COLO668 (cell line): ENCODE results near the gene UBE2S.
"Not testable (repeated sequence)": the region's sequence is repeated elsewhere in the genome, so short reads cannot be mapped to it uniquely, and the experiment has no call there.

Source experiments
- DNase-seq: peaks from one replicate; lab custom pipeline; 2025; ENCODE audit not compliant: unreplicated experiment; lab: John Stamatoyannopoulos, UW

The UBE2S gene

DNA sequence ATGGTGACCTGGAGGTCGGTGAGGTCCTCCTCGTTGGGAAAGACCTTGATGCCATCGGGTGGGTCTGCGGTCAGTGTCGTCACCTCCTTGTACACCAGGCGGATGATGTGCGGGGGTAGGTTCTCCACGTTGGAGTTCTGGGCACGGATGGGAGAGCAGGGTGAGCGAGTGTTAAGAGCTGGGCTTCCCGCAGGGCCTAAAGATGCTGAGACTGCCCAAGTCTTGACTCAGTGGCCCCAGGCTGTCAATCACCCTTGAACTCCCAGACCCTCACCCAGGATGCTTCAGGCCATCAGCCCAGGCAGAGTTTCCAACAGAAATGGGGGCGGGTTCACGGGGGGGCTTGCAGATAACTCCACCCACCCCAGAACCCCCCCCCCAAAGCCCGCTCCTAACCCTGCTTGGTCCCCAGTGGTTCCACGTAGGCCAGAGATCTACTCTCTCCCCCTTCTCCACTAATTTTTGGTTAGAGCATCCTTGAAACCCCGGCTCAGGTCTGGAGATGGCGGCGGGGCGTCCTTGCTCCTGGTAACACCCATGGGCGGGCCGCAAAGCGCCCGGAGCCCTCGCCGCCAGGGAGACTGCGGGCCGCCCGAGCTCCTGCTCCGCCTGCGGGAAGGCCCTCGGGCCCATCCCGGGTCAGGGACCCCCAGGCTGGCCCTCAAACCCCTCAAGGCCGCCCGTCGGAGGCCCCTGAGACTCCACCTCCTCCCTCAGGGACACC lies 600 bp downstream of the UBE2S start:
- peak; percentile 45 for DNase-seq

GRCh38 chr19:55406091-55406825 lies 1.3 kb downstream of the UBE2S start:
- no peak for DNase-seq

GRCh38 chr19:55405638-55406037 lies 1.9 kb downstream of the UBE2S start:
- DNase-seq: no peak

GRCh38 chr19:55402509-55402908 lies 5.1 kb downstream of the UBE2S start:
- DNase-seq: no peak

- DNase-seq: not testable (repeated sequence)
Measured at GRCh38 chr19:55401390-55401789, 6.2 kb downstream of the UBE2S start.

DNA sequence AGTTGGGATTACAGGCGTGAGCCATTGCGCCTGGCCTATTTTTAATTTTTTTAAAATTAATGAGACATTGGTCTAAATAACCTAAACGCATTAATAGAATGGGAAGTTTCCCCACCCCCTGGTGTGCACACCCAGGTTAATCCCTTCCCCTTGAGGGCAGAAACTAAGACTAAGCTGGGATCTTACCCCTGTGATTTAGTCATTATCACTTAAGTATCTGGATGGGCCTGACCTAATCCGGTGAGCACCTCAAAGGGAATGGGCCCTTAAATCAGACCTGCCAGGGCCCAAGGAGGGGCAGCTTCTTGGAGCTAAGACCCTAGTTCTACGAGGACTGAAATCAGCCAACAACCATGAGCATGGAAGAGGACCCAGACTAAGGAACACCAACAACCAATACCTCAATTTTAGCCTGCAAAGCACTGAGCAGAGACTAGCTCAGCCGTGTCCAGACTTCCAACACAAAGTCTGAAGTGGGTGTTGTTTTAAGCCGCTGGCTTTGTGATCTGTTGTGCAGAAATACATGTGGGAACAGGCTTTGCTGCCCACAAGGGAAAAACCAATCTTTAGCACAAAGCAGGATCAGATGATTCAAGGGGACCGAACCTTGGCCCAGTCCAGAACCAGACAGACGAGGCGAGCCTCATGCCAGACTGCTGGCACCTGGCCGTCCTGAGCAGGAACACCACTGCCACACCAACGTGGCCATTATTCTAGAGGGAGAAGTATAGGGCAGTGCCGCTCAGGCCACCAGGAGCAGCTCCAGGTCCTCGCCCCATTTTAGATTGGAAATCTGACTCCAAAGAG lies 7.1 kb downstream of the UBE2S start:
- no peak for DNase-seq

DNA sequence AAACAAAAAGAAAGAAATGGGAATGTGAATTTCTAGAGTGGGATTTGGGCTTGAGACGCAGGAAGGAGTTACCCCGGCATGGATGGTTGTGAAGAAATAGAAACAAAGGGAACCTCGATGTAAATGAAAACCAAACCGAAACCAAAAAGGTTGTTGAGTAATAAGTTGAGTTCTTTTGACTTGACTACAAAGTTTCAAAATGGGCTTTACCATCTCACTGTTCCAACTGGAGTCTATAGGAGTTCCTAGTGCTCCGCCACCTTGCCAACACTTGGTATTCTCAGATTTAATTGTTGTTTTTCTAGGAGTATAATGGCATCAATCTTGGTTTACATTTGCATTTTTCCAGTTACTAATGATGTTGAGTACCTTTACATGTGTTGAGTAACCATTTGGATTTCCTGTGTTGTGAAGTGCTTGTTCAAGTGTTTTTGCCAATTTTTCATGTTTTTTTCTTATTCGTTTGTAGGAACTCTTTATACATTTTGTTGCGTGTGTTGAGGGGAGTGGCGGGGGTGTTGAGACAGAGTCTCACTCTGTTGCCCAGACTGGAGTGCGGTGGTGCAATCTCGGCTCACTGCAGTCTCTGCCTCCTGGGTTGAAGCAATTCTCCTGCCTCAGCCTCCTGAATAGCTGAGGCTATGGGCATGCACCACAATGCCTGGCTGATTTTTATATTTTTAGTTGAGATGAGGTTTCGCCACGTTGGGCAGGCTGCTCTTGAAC lies 9.2 kb downstream of the UBE2S start:
- DNase-seq: no peak

- DNase-seq: no peak
Measured at GRCh38 chr19:55392820-55393761, 14.5 kb downstream of the UBE2S start.

GRCh38 chr19:55391702-55392615 lies 15.6 kb downstream of the UBE2S start:
- no peak for DNase-seq

GRCh38 chr19:55391191-55391670 lies 16.4 kb downstream of the UBE2S start:
- DNase-seq: no peak

DNA sequence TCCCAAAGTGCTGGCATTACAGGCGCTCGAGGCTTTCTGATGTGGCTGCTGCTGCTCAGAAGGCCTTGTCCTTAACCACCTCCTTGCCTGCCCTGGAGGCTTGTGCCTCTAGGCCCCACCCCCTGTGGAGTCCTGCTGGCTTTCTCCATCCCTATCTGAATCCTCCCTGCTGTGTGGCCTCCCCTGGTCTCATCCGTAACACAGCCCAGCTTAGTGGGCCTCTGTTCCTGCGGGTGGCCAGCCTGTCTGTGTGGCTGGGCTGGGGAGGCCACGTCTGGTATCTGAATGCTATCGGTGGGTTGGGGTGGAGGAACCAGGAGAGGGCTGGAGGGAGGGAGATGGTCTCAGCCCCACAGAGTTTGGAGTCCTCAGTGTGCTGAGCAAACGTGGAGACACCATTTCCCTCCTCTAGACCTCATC lies 17.1 kb downstream of the UBE2S start:
- no peak for DNase-seq

DNA sequence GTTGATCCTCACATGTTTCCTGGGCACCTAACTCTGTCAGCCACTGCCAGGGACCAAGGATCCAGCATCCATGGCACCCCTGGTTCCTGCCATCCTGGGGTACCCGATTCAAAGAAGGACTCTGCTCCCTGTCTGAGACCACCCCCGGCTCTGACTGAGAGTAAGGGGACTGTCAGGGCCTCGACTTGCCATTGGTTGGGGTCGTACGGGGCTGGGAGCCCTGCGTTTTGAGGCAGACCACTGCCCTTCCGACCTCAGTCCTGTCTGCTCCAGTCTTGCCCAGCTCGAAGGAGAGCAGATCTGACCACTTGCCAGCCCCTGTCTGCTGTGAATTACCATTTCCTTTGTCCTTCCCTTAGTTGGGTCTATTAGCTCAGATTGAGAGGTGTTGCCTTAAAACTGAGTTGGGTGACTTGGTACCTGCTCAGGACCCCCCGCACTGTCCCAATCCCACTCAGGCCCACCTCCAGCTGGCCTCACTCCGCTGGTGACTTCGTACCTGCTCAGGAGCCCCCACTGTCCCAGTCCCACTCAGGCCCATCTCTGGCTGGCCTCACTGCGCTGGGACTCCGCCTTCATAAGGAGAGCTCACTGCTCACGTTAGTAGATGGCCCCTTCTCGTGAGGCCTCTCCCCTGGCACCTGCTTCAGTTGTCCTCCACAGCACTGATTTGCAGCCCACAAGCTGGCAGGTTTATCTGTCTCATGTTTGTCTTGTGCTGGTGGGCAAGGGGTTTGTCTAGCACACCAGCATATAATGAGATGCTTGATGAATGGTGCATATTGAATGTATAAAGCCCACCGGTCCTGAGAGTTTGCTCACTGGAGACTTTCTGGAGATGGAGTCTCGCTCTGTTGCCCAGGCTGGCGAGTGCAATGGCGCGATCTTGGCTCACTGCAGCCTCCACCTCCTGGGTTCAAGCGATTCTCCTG lies 17.9 kb downstream of the UBE2S start:
- DNase-seq: no peak

- no peak for DNase-seq
Measured at GRCh38 chr19:55387736-55388497, 19.7 kb downstream of the UBE2S start.

DNA sequence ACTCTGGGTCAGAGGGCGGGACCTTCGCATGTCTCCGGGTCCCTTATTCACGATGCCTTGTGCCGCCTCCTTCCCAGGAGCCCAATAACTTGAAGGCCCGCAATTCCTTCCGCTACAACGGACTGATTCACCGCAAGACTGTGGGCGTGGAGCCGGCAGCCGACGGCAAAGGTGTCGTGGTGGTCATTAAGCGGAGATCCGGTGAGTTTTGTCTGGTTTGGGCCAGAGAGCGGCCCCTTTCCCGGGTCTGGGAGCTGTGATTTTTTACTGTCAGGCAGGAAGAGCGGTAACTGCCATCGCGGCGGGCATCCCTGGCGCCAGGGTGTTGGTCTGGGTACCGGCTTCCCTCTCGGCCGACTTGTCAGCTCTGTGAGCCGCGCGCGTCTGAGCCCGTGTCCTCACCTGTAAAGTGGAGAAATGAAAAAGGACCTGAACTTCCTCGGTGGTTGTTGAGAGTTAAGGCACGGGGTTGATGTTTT lies 21.1 kb downstream of the UBE2S start:
- DNase-seq: no peak

DNA sequence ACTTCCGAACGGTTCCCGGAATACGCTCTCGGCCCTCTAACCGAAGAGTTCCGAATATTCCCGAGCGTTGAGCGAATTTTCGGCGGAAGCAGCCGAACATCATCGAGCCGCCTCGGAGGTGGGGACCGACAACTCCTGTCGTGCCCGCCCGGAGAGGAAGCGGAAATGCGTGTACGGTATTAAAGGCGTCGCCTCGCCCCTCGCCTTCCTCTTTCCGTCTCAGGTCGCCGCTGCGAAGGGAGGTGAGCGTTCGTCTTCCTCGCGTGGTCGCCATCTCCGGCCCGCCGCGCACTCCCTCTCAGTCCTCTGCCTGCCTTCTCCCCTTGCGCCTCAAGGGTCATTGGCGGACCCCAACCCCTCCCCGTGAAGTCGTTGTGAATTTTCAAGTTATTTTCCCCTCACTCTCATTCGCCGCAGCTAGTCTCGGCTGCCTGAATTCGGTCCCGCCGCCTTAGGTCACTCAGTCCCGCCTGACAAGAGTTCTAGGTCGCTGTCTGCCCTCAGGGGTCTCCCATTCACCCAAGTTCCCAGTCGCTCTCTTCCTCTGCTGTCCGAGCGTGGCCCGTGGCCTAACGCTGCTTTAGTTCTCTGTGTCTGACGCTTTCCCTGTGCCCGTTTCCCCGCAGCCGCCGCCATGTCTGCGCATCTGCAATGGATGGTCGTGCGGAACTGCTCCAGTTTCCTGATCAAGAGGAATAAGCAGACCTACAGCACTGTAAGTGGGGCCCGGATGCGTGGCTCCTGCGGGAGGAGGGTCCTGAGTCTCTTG lies 21.7 kb downstream of the UBE2S start, which contains the start of gene RPL28:
RPL28 (plus strand) TSS at position 209 of the 769 bp plus-strand sequence; CDS start at position 635, 426 bp downstream.
- DNase-seq: peak; percentile 97
